Testis (tissue), 3 donors: ENCODE data around the gene NR6A1. TPM values are rescaled to one million over a fixed set of nuclear protein-coding genes. Genes with fewer than 3 reads are reported as not detected.
"Not testable (repeated sequence)": the region's sequence is repeated elsewhere in the genome, so short reads cannot be mapped to it uniquely, and the experiment has no call there.

ENCODE experiments used
- DNase-seq: peaks from one replicate; pipeline ENCODE4 v3.0.0-alpha.2; 2019
- H3K27ac ChIP-seq, 2 donors: fragments of 200-600 bp; sonication (generic); one replicate each; pipeline ENCODE4 v1.5.1; 2019
- H3K27me3 ChIP-seq: fragments of 200-600 bp; sonication (generic); one replicate; pipeline ENCODE4 v1.5.1; 2019
- H3K36me3 ChIP-seq: fragments of 200-600 bp; sonication (generic); one replicate; pipeline ENCODE4 v1.5.1; 2017; ENCODE audit warnings: low read depth; ENCODE audit errors: missing control alignments
- H3K4me1 ChIP-seq: fragments of 200-600 bp; sonication (generic); one replicate; pipeline ENCODE4 v1.5.1; 2019
- H3K4me3 ChIP-seq, 2 donors: fragments of 200-600 bp; sonication (generic); one replicate each; pipeline ENCODE4 v1.5.1; 2017 to 2019
- H3K9me3 ChIP-seq: fragments of 200-600 bp; sonication (generic); one replicate; pipeline ENCODE4 v1.5.1; 2017
- POLR2A ChIP-seq: fragments of 450-650 bp; IDR thresholded peaks from one replicate; pipeline ENCODE4 v1.6.1; 2017; ENCODE audit warnings: antibody characterized with exemption, mild to moderate bottlenecking, moderate library complexity
- WGBS, 2 donors: methylation state at CpG; one replicate each; pipeline ENCODE4 v1.1.5; 2018; 5-methylcytosine and 5-hydroxymethylcytosine counted together
- intact Hi-C: fragments of 100-400 bp; cut with DNase I; formaldehyde crosslinking; loops from one replicate; pipeline ENCODE4 v1.15.1; 2023; ENCODE audit warnings: low total_unique reads
- polyA plus RNA-seq: library from polyadenylated mRNA; stranded (reverse); fragments of 350-450 nt; fragmentation: Illumina TruSeq; extraction: RNeasy Lipid Tissue Mini Kit (QIAGEN cat#74804); gene quantifications from one replicate; pipeline ENCODE4 v1.2.3, GENCODE V29; 2014; ENCODE audit warnings: low read depth, low replicate concordance; ENCODE audit not compliant: insufficient read depth
- total RNA-seq, 2 donors: library from RNA; depleted of rRNA; stranded (reverse); fragments of >200 nt; gene quantifications; one replicate each; pipeline ENCODE4 v1.2.3, GENCODE V29; 2016
- TF ChIP-seq, protein P1 (sequence below), 3 experiments: fragments of 450-650 bp in 2 of 3; fragments of 200-600 bp in 1 of 3; sonication (generic) in 1 of 3; IDR thresholded peaks; one replicate each; pipeline ENCODE4 v1.5.1; 2016 to 2019; ENCODE audit warnings: antibody characterized with exemption in 3 of 3, mild to moderate bottlenecking in 2 of 3, moderate library complexity in 1 of 3

NR6A1 gene
- total and polyA plus RNA-seq, 3 donors from 2014 or later = 54.6 to 100 (median 92.1) TPM

GRCh38 chr9:124739360-124739759 lies 31.8 kb downstream of the NR6A1 start:
- no peak for DNase-seq
- Histone ChIP-seq H3K27me3 (no peaks in the 10 kb centered on the region), H3K4me3 (no peak overlapping the region), H3K36me3 (no peaks in the 10 kb centered on the region), H3K9me3 (no peaks in the 10 kb centered on the region), H3K27ac (no peak overlapping the region), H3K4me1 (peaks cover 11% of the 10 kb centered on the region)
- intact Hi-C loops = no loop called here
- WGBS, 2 donors = 63 to 77% methylated on average over 2 of the region's 2 CpGs
- TF ChIP-seq POLR2A = no peak

DNA sequence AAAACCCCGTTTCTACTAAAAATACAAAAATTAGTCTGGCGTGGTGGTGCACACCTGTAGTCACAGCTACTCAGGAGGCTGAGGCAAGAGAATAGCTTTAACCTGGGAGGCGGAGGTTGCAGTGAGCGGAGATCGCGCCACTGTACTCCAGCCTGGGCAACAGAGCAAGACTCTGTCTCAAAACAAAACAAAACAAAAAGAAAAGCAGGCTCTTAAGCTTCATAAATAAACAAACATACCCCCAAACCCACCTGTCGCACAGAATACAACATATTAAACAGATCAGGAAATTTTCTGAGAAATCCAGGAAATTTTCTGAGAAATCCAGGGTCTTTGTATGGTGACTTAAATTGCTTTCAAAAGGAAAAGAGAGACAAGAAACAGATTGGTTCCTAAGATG lies 33.0 kb downstream of the NR6A1 start:
- WGBS, 2 donors = 86 to 96% methylated on average over 7 of the region's 7 CpGs
- H3K27ac ChIP-seq, H3K36me3 ChIP-seq, H3K27me3 ChIP-seq, H3K4me3 ChIP-seq, H3K9me3 ChIP-seq, intact Hi-C loops, DNase-seq: not testable (repeated sequence)
- H3K4me1 ChIP-seq = peaks cover 13% of the 10 kb centered on the region

GRCh38 chr9:124735121-124735520 lies 36.0 kb downstream of the NR6A1 start:
- peaks cover 13% of the 10 kb centered on the region for H3K4me1 ChIP-seq

DNA sequence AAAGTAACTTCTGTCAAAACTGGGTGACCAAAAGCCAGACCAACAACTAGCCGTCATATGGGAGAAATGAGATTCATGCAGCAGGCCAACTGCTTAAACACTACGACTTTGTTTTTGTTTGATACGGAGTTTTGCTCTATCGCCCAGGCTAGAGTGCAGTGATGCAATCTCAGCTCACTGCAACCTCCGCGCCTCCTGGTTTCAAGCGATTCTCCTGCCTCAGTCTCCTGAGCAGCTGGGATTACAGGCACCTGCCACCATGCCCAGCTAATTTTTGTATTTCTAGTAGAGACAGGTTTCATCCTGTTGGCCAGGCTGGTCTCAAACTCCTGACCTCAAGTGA lies 36.4 kb downstream of the NR6A1 start:
- H3K36me3 ChIP-seq, H3K27me3 ChIP-seq, H3K9me3 ChIP-seq, intact Hi-C loops, H3K4me3 ChIP-seq, DNase-seq: not testable (repeated sequence)
- Histone ChIP-seq H3K4me1 (peaks cover 13% of the 10 kb centered on the region), H3K27ac (peak overlapping the region; percentile 13 to 35)
- 60 to 89% methylated on average over 7 of the region's 7 CpGs for WGBS, 2 donors

More at GRCh38 chr9:124735121-124735520, 36.0 kb downstream of the NR6A1 start:
- DNase-seq = no peak
- Histone ChIP-seq H3K27me3 (no peaks in the 10 kb centered on the region), H3K9me3 (no peaks in the 10 kb centered on the region), H3K36me3 (no peaks in the 10 kb centered on the region), H3K4me3 (no peak overlapping the region), H3K27ac (peak overlapping the region; percentile 13 to 35)
- intact Hi-C loops = no loop called here
- TF ChIP-seq, protein P1, sequence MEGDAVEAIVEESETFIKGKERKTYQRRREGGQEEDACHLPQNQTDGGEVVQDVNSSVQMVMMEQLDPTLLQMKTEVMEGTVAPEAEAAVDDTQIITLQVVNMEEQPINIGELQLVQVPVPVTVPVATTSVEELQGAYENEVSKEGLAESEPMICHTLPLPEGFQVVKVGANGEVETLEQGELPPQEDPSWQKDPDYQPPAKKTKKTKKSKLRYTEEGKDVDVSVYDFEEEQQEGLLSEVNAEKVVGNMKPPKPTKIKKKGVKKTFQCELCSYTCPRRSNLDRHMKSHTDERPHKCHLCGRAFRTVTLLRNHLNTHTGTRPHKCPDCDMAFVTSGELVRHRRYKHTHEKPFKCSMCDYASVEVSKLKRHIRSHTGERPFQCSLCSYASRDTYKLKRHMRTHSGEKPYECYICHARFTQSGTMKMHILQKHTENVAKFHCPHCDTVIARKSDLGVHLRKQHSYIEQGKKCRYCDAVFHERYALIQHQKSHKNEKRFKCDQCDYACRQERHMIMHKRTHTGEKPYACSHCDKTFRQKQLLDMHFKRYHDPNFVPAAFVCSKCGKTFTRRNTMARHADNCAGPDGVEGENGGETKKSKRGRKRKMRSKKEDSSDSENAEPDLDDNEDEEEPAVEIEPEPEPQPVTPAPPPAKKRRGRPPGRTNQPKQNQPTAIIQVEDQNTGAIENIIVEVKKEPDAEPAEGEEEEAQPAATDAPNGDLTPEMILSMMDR (IDR thresholded peaks at IDR 0.05) = no peak
- no peak for TF ChIP-seq POLR2A

DNA sequence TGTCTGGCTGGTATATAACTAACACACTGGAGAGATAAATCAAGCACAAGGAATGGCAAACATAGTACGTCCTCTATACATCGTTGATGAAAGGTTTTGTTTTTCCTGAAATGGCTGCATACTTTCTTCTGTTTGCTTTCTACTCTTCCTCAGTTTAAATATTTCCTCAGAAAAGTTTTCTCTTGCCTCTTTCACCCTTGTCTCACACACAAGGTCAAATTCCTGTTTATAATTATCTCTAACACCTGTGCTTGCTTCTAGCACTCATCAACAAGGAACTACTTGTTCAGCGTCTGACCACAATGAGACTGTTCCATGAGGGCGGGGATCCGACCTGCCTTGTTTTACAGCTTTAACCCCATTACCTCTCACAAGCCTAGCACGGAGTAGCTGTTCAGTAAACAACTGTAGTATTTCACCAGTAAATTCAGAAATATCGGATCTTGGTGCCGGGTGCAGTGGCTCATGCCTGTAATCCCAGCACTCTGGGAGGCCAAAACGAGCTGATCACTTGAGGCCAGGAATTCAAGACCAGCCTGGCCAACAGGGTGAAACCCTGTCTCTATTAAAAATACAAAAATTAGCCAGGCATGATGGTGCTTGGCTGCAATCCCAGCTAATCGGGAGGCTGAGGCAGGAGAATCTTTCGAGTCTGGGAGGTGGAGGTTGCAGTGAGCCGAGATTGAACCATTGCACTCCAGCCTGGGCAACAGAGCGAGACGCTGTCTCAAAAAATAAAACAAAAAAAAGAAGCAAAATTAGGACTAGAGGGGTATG lies 37.0 kb downstream of the NR6A1 start:
- no peaks in the 10 kb centered on the region for H3K27me3 ChIP-seq
- peaks cover 13% of the 10 kb centered on the region for H3K4me1 ChIP-seq
- no peak for DNase-seq
- WGBS, 2 donors = 55 to 74% methylated on average over 14 of the region's 14 CpGs
- H3K4me3 ChIP-seq = no peak overlapping the region
- H3K9me3 ChIP-seq = no peaks in the 10 kb centered on the region
- H3K27ac ChIP-seq = peak overlapping the region; percentile 4 to 35
- TF ChIP-seq, protein P1 (IDR thresholded peaks at IDR 0.05) = no peak
- no peak for TF ChIP-seq POLR2A
- H3K36me3 ChIP-seq = no peaks in the 10 kb centered on the region
- intact Hi-C loops = no loop called here

GRCh38 chr9:124730772-124731171 lies 40.3 kb downstream of the NR6A1 start:
- H3K27ac ChIP-seq = no peak overlapping the region
- 49 to 53% methylated on average over 2 of the region's 2 CpGs for WGBS, 2 donors

More at GRCh38 chr9:124730772-124731171, 40.3 kb downstream of the NR6A1 start:
- DNase-seq = no peak
- Histone ChIP-seq H3K36me3 (no peaks in the 10 kb centered on the region), H3K27me3 (no peaks in the 10 kb centered on the region), H3K4me1 (peaks cover 13% of the 10 kb centered on the region), H3K4me3 (no peak overlapping the region), H3K9me3 (no peaks in the 10 kb centered on the region)
- no peak for TF ChIP-seq POLR2A
- TF ChIP-seq, protein P1 (IDR thresholded peaks at IDR 0.05) = no peak
- intact Hi-C loops = no loop called here
